HG02870 (cell line): ENCODE measurements around the gene CHP1.
"Not testable (repeated sequence)": the region's sequence is repeated elsewhere in the genome, so short reads cannot be mapped to it uniquely, and the experiment has no call there.

Source experiments
- ATAC-seq: cut with Tn5 transposase; IDR thresholded peaks from one replicate; pipeline ENCODE4 v1.9.1; 2021; ENCODE audit warnings: mild to moderate bottlenecking, moderate library complexity; ENCODE audit not compliant: unreplicated experiment

CHP1 gene

GRCh38 chr15:41230650-41231421 is at the start of gene CHP1, which contains the start of gene EXD1:
Gene CHP1, plus strand, starts transcription at chr15:41231268. Its CDS starts 115 bp downstream, at chr15:41231383.
Gene EXD1, minus strand, starts transcription at chr15:41230757. Its CDS starts 4,182 bp downstream, at chr15:41226575.
- peak; percentile 91 for ATAC-seq

DNA sequence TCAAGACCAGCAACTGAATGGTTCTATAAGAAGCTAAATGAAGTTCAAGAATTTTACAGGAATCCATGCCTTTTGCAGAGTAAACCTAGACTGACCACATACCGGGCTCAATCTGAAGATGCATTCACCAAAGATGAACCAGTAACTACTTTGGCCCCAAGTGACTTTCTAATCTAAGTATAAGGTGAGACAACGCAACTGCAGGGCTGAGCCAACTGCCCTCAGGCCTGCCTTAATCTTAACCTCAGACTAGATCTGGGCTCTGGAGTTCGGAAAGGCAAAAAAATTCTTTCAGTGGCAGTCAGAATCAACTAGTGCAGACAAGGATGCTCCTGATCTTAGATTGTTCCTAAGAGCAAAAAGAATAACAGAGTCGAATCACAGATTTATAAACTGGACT is 48.8 kb upstream of the CHP1 start:
- no peak for ATAC-seq

GRCh38 chr15:41183581-41183980 is 47.5 kb upstream of the CHP1 start:
- no peak for ATAC-seq

DNA sequence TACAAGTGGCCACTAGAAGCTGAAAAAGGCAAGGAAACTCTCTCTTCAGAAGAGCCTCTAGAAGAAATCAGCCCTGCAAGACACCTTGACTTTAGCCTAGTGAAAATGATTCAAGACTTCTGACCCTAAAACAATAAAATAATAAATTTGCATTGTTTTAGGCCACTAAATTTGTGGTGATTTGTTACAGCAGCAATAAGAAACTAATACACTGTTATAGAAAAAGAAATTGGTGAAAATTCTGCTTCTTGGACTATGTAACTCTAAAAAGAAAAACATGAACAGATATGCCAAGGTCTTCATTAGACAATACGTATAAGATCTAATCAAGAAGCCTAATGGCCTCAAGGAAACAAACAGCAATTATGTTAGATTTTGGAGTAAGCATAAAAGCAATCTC is 36.6 kb upstream of the CHP1 start:
- no peak for ATAC-seq

DNA sequence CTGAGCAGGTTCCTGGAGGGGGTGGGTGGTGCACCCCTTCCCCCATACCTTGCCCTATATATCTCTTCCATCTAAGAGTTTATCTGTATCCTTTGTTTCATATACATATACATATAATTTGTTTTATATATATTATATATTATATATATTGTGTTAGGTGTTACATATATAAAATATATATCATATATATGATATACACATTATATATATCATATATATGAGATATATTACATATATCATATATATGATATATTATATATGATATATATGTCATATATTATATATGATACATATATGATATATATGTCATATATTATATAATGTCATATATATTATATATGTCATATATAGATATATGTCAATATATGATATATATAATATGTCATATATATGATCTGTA is 31.6 kb upstream of the CHP1 start:
- ATAC-seq = no peak

- no peak for ATAC-seq
Measured at GRCh38 chr15:41203395-41203794, 27.7 kb upstream of the CHP1 start.

GRCh38 chr15:41205315-41205714 is 25.8 kb upstream of the CHP1 start:
- ATAC-seq = no peak

- ATAC-seq = no peak
Measured at GRCh38 chr15:41207687-41208448, 23.2 kb upstream of the CHP1 start.

GRCh38 chr15:41215708-41216107 is 15.4 kb upstream of the CHP1 start:
- ATAC-seq = no peak

GRCh38 chr15:41218851-41219250 is 12.2 kb upstream of the CHP1 start:
- ATAC-seq = no peak

DNA sequence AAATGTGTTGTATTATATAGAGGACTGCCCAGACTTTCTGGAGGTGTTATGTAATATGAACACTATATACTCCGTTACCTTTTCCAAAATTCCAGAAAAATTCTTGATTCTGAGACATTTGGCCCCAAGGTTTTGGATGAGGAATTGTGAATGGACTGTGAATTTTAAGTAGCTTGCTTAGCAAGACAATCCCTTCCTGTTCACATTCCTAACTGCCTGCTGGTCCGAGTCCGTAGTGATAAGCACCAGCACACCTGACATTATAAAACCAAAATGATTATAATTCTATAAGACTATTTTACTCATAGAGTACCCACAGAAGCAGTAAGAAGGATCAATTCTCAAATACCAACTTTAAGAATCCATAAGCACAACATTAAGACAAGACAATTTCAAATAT is 11.7 kb upstream of the CHP1 start:
- ATAC-seq = no peak

- no peak for ATAC-seq
Measured at GRCh38 chr15:41230345-41230649, 771 bp upstream of the CHP1 start.

DNA sequence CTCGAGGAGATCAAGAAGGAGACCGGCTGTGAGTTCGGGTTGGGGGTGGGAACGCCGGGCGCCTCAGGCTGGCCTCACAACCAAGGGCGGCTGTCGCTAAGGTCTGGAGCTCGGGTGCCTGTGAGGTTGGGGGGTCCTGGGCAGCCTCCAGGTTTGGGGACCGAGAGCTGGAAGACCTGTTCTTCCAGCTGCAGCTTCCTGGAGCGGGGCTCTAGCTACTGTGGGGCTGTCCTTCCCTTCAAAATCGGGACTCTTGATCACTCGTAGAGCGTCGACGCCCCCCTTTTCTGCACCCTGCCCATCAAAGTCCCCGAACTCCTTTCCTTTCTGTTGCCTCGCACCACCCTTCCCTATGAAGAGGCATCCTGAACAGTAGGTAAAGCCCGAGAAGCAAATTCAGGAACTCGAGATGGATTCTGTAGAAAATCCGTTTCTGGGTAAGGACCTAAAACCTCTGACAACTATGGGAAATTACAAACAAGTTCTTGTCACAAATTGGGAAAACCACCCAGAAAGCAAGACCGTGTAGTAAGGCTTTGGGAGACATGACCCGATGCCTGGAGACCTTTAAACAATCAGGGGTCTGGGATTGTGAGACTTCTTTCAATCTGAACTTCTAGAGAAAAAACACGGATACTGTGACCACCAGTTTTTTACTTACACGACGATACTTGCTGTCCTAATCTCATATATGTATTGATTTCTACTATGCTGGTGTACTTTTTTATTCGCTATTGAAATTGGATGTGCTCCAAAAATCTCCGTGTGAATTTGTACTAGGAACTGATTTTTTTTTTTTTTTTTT is 556 bp downstream of the CHP1 start:
- peak; percentile 41 for ATAC-seq

DNA sequence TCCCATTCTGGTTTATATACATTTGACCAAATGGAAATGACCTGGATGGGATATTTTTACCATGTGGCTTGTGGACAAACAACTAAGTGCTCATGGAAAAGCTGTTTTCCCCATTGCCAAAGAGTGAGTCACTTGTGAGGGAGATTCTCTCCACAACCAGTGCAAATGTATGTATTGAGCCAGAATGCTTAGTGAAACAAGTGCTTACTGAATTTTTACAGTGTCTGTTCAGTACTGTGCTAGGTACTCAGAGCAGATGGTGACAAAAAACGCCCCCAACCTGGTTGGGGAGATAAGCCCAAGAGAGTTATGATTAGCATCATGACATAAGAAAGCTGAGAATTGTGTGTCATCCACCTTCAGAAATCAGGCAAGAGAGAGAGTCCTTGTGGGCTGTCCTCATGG is 2.3 kb downstream of the CHP1 start:
- ATAC-seq = no peak

- not testable (repeated sequence) for ATAC-seq
Measured at GRCh38 chr15:41235228-41235627, 4.2 kb downstream of the CHP1 start.

DNA sequence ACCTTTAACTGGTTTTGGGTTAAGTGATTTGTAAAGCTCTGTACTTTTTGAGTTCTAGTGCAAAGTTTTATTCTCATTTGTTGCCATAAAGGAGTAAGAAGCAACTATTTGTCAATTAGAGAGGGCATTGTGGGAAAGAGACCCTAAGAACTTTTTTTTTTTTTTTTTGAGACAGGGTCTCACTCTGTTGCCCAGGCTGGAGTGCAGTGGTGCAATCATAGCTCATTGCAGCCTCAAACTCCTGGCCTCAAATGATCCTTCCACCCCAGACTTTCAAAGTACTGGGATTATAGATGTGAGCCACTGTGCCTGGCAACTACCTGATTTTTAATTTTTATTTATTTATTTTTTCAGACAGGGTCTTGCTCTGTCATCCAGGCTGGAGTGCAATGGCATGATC is 4.9 kb downstream of the CHP1 start:
- no peak for ATAC-seq

- no peak for ATAC-seq
Measured at GRCh38 chr15:41238100-41238499, 7.0 kb downstream of the CHP1 start.

GRCh38 chr15:41241221-41241964 is 10.3 kb downstream of the CHP1 start:
- ATAC-seq = no peak

DNA sequence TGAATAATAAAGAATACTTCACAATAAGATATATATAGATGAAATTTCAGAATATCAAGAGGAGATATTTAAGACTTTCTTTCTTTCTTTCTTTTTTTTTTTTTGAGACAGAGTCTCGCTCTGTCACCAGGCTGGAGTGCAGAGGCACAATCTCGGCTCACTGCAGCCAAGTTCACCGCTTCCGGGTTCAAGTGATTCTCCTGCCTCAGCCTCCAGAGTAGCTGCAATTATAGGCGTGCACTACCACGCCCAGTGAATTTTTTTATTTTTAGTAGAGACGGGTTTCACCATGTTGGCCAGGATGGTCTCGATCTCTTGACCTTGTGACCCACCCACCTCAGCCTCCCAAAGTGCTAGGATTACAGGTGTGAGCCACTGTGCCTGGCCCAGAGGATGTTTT is 19.7 kb downstream of the CHP1 start:
- not testable (repeated sequence) for ATAC-seq

DNA sequence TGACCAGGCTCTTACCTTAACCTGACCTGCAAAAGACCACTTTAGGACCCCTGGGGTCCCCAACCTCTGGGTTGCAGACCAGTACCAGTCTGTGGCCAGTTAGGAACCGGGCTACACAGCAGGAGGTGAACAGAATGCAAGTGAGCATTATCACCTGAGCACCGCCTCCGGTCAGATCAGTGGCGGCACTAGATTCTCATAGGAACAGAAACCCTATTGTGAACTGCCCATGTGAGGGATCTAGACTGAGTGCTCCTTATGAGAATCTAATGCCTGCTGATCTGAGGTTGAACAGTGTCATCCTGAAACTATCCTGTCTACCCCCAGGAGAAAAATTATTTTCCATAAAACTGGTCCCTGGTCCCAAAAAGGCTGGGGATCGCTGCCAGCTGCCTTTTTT is 20.3 kb downstream of the CHP1 start:
- ATAC-seq = no peak

DNA sequence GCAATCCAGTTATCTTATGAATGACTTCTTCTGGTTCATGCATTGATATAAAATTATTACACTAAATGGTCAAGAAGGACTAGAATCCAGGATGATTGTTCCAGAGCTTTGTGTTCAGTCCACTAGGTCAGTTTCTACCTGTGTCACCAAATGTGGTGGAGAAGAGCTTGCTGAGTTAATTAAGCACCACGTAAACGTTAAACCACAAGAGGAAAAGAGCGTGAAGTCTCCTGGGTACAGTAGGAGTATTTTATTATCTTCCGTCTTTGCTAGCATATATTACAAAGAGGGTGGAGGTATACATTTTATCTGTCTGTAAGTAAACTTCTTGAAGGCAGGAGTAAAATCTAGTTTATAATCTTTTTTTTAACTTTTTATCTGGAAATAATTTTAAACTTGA is 23.5 kb downstream of the CHP1 start:
- no peak for ATAC-seq
